Measurements from ENCODE around the gene H3-3A. TPM values are rescaled to one million over a fixed set of nuclear protein-coding genes. Genes with fewer than 3 reads are reported as not detected.
"Not testable (repeated sequence)": the region's sequence is repeated elsewhere in the genome, so short reads cannot be mapped to it uniquely, and the experiment has no call there.

Gene H3-3A
- total RNA-seq, 4 donors from 2014 or later = 224 to 510 (median 444) TPM

DNA sequence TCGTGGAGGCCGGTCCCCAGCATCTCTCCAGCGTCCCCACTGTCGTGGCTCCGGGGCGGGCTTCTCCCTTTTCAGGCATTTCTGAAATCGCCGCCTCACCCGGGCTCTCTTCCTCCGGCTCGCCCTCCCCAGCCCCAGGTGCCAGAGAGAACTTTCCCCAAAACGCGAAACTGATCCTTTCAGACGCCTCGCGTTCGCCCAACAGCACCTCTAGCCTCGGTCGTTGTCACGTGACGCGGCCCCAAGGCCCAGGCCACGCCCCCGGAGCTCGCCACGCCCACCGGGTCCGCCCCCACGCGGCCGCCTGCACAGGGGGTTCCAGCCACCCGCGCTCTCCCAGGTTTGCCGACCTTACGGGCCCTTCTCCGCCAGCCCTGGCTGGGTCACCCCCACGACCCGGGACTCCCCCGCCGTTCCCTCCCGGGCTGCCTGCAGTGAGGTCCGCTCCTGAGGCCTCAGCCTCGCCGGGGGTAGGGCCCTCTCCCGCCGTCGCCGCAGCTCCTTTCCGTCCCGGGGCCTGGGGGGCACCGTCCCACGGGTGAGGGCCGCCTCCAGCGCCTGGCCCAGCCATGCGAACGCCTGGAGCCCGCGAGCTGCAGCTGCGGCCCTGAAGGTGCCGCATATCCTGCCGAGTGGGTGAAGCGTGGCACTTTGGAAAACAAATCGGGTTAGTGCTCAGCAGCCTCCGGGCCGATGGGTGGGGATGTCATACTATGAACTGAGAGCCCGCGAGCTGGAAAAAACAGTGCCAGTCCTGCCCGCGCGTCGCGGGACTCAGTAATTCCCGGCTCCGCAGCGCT lies 21.0 kb downstream of the H3-3A start:
- peak; percentile 95 to 96 for DNase-seq (ENCODE audit: low spot score in 2 of 2)
- peak overlapping the region; percentile 91 for H3K4me3 ChIP-seq
- H3K4me1 ChIP-seq = peaks cover 16% of the 10 kb centered on the region
- no peaks in the 10 kb centered on the region for H3K27me3 ChIP-seq
- WGBS = under 1% methylated on average over 56 of the region's 75 CpGs
- TF ChIP-seq CTCF (IDR thresholded peaks at IDR 0.05) (no peak), EP300 (IDR thresholded peaks at IDR 0.05) (no peak), POLR2AphosphoS5 (IDR thresholded peaks at IDR 0.05) (no peak), POLR2A (IDR thresholded peaks at IDR 0.05) (no peak)
- peak overlapping the region; percentile 76 for H3K27ac ChIP-seq
- no peaks in the 10 kb centered on the region for H3K36me3 ChIP-seq
- H3K9me3 ChIP-seq = no peaks in the 10 kb centered on the region

DNA sequence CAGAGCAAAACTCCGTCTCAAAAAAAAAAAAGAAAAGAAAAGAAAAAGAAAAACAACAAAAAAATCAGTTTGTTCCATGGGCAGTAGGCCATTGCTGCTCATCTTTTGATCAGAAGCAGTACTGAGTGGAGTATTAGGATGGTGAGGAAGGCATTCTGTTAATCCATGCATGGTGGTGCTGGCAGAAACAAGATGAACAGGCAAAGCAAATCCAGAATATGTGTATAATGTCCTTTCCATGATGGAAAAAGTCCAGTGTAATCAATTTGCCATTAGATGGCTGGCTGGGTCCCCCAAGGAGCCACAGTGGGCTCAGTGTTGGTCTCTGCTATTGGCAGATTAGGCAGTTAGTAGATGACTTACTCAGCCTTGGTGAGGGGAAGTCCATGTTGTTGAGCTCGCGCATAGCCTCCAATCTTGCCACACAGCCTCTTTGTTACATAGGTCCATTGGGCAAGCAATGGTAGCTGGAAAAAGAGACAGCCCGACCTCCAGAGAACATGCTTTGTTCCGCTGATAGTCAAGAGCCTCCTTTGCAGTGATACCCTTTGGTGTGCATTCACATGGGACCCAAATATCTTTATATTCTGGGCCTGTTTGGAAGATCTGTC lies 23.3 kb downstream of the H3-3A start:
- TF ChIP-seq EP300 (IDR thresholded peaks at IDR 0.05) (no peak), POLR2A (IDR thresholded peaks at IDR 0.05) (no peak), POLR2AphosphoS5 (IDR thresholded peaks at IDR 0.05) (no peak), CTCF (IDR thresholded peaks at IDR 0.05) (no peak)
- no peak for DNase-seq (ENCODE audit: low spot score in 2 of 2)
- H3K4me3 ChIP-seq = no peak overlapping the region
- no peak overlapping the region for H3K27ac ChIP-seq
- no peaks in the 10 kb centered on the region for H3K27me3 ChIP-seq
- H3K9me3 ChIP-seq = no peaks in the 10 kb centered on the region
- H3K36me3 ChIP-seq = no peaks in the 10 kb centered on the region
- H3K4me1 ChIP-seq = peaks cover 16% of the 10 kb centered on the region
- 92% methylated on average over 5 of the region's 5 CpGs for WGBS

DNA sequence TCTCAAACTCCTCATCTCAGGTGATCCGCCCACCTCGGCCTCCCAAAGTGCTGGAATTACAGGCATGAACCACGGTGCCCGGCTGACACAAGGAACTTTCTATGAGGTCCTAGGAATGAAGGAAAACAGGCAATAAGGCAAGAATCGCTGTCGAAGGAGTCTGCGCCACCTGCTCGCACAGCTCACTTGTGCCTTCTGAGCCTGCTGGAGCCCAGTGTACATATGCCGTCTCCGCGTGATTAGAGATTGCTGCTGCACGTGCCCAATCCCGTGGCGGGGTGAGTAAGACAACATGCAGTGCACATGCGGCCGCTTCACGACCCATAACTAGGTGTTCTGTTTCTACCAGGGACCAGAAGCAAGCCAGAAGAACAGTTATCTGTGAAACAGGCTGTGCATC lies 24.3 kb downstream of the H3-3A start:
- H3K36me3 ChIP-seq = no peaks in the 10 kb centered on the region
- peaks cover 16% of the 10 kb centered on the region for H3K4me1 ChIP-seq
- DNase-seq (ENCODE audit: low spot score in 2 of 2) = peak in 1 of 2 donors; percentile 31
- no peak overlapping the region for H3K27ac ChIP-seq
- WGBS = 91% methylated on average over 17 of the region's 17 CpGs
- no peaks in the 10 kb centered on the region for H3K27me3 ChIP-seq
- no peak for TF ChIP-seq CTCF (IDR thresholded peaks at IDR 0.05)
- no peak for TF ChIP-seq POLR2AphosphoS5 (IDR thresholded peaks at IDR 0.05)
- TF ChIP-seq EP300 (IDR thresholded peaks at IDR 0.05) = no peak
- TF ChIP-seq POLR2A (IDR thresholded peaks at IDR 0.05) = no peak
- H3K4me3 ChIP-seq = no peak overlapping the region
- H3K9me3 ChIP-seq = no peaks in the 10 kb centered on the region

- WGBS = 100% methylated on average over 1 of the region's 1 CpG
- Histone ChIP-seq H3K4me1 (no peaks in the 10 kb centered on the region), H3K9me3 (no peaks in the 10 kb centered on the region), H3K4me3 (no peak overlapping the region), H3K27ac (no peak overlapping the region), H3K36me3 (no peaks in the 10 kb centered on the region), H3K27me3 (no peaks in the 10 kb centered on the region)
- DNase-seq (ENCODE audit: low spot score in 2 of 2) = no peak
- TF ChIP-seq POLR2A (IDR thresholded peaks at IDR 0.05) = no peak
- no peak for TF ChIP-seq CTCF (IDR thresholded peaks at IDR 0.05)
- TF ChIP-seq EP300 (IDR thresholded peaks at IDR 0.05) = no peak
- TF ChIP-seq POLR2AphosphoS5 (IDR thresholded peaks at IDR 0.05) = no peak
Observed at GRCh38 chr1:226091461-226091860, 28.9 kb downstream of the H3-3A start.

DNA sequence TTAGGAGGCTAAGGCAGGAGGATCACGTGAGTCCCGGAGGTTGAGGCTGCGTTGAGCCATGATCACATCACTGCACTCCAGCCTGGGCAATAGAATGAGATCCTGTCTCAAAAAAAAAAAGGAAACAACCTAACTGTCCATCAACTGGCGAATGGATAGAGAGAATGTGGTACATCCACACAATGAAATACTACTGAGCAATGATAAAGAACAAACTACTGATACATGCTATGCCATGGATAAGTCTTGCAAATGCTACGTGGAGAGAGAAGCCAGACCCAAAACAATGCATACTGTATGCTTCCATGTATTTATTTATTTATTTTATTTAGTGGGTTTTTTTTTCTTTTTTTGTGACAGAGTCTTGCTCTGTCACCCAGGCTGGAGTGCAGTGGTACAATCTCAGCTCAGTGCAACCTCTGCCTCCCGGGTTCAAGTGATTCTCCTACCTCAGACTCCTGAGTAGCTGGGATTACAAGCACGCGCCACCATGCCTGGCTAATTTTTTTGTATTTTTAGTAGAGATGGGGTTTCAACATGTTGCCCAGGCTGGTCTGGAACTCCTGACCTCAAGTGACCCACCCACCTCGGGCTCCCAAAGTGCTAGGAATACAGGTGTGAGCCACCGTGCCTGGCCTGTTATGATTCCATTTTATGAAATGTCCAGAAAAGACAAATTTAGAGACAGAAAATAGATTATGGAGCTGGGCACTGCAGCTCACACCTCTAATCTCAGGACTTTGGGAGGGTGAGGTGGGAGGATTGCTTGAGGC lies 29.7 kb downstream of the H3-3A start:
- not testable (repeated sequence) for H3K4me1 ChIP-seq, H3K36me3 ChIP-seq, H3K27me3 ChIP-seq, H3K27ac ChIP-seq, H3K4me3 ChIP-seq, H3K9me3 ChIP-seq
- WGBS = 89% methylated on average over 10 of the region's 10 CpGs
- DNase-seq (ENCODE audit: low spot score in 2 of 2) = peak in 1 of 2 donors; percentile 64

Measured in suprapubic skin (tissue), 4 donors.